ENCODE measurements around the gene SPEN. TPM values are rescaled to one million over a fixed set of nuclear protein-coding genes. Genes with fewer than 3 reads are reported as not detected.

The SPEN gene
- polyA plus RNA-seq, 12 donors: 31.7 to 75.5 (median 34.6) TPM; not detected in 1

DNA sequence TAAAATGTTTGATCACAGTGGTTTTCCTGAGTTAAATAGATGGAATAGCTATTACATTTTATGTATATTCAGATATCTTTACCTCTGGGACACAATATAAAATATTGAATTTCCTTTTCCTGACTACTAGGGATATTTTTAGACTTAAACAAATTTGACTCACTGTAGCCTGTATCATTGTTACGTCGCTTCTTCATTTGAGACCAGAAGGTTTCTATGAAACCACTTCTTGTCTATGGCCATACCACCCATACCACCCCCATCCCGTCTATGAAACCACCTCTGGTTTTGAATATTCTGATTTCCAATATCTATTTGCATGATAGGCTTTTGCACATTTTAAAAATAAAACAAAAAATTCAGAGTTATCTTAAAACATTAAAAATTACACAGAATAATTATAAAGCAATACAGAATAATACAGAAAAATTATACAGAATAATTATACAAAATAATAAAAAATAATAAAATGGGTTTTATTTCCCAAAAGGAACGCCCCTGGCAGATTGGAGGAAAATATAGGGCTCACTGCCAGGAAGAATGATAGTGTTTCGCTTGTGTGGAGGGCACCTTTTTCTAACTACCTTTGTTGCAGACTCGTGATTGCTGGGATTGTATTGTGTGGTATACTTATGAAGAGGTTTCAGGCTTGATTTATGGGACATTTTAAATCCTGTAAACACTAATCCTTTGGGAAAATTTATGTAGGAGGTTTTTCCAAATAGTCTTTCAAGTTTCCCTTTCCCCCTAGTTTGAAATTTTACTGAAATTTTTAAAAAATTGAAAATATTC lies 4.7 kb downstream of the SPEN start:
- DNase-seq: no peak

DNA sequence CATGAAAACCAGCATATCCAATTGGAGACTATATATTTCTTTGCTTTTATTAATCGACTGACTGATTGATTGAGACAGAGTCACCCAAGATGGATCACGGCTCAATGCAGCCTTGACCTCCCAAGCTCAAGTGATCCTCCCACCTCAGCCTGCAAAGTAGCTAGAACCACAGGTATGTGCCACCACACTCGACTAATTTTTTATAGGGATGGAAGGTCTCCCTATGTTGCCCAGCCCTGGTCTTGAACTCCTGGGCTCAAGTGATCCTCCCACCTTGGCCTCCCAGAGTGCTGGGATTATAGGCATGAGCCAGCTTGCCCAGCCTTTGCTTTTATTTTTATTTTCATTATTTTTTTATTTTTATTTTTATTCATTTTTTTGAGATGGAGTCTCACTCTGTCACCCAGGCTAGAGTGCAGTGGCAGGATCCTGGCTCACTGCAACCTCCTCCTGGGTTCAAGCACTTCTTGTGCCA lies 5.4 kb downstream of the SPEN start:
- DNase-seq: no peak

DNA sequence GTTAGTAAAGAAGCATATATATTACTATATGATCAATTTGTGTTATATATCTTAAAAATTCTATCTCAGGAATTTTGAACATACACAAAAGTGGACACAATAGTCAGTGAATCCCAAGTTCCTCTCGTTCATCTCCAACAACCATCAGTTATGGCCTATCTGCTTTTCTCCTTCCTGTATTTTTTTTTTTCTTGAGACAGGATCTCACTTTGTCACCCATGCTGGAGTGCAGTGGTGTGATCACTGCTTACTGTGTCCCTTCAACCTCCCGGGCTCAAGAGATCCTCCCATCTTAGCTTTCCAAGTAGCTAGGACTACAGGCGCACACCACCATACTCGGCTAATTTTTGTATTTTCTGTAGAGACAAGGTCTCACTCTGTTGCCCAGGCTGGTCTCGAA lies 9.4 kb downstream of the SPEN start:
- no peak for DNase-seq

DNA sequence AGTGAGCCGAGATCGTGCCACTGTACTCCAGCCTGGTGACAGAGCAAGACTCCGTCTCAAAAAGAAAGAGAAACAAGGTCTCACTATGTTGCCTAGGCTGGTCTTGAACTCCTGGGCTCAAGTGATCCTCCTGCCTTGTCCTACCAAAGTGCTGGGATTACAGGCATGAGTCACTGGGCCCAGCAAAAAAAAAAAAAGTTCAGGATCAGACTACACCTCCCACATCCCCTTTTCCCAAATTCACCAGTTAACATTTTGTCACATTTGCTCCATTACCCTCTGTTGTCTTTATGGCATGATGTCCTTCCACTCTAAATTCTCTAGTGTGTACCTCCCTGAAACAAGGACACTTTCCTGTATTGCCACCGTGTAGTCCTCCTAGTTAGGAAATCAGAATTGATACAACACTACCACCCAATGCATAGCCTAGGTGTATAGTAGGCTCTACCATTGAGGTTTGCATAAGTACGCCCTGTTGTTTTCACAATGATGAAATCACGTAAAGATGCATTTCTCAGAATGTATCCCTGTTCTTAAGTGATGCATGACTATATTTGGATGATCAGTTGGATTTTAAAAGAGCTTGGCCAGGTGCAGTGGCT lies 10.7 kb downstream of the SPEN start:
- DNase-seq: no peak

DNA sequence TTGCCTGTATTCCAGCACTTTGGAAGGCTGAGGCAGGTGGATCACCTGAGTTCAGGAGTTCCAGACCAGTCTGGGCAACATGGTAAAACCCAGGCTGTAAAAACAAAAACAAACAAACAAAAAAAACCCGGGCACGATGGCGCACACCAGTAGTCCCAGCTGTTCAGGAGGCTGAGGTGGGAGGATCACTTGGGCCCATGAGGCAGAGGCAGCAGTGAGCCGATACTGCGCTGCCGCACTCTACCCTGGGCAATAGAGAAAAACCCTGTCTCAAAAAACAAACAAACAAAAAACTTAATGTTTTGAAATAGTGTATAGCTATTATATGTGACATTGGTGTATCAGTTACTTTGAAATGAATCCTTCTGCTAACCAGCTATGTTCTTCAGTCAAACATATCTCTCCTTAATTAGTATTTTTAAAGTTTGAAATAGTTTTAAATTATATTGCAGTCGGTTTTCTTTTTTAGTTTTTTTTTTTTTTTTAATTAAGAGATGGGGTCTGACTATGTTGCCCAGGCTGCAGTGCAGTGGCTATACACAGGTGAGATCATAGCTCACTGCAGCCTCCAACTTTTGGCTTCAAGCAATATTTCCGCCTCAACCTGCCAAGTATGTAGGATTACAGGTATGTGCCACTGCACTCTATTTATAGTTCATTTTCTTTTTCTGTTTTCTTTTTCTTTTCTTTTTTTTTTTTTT lies 11.3 kb downstream of the SPEN start:
- DNase-seq: no peak

DNA sequence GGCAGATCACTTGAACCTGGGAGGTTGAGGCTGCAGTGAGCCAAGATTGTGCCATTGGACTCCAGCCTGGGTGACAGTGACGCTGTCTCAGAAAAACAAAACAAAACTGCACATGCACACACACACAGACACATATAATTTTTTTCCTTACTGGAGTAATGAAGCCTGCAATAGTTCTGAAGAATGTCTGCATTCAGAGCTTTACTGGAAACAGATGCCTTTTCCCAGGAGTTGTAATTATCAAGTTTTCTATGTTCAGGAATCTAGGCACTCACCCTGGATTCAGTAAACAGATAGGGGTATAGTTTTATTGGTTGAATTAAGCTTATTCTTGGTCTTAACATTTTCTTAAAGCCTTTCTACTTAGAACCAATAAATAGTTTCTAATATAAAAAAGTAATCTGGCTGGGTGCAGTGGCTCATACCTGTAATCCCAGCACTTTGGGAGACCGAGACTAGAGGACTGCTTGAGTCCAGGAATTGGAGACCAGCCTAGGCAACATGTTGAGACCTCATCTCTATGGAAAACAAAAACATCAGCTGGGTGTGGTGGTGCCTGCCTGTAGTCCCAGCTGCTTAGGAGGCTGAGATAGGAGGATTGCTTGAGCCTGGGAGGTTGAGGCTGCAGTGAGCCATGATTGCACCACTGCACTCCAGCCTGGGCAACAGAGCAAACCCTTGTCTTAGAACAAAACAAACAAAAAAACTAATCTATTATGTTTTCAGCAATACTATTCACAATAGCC lies 15.8 kb downstream of the SPEN start:
- DNase-seq: no peak

DNA sequence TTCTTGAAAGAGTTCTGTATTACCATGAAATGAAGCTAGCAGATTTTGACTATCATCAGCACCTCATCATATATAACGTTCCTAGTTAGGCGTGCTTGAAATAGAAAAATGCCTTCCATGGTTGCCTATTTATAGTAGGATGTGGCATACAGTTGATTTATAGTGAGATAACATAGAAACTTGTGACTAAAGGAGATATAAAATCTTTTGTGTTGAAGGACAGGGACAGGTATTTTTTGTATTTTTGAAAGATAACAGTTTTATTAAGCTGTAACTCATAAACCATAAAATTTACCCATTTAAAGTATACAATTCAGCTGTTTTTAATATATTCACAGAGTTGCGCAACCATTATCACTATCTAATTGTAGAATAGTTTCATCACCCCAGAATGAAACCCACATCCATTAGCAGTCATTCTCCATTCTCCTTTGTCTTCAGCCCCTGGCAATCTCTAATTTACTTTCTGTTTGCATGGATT lies 19.3 kb downstream of the SPEN start:
- DNase-seq: no peak

DNA sequence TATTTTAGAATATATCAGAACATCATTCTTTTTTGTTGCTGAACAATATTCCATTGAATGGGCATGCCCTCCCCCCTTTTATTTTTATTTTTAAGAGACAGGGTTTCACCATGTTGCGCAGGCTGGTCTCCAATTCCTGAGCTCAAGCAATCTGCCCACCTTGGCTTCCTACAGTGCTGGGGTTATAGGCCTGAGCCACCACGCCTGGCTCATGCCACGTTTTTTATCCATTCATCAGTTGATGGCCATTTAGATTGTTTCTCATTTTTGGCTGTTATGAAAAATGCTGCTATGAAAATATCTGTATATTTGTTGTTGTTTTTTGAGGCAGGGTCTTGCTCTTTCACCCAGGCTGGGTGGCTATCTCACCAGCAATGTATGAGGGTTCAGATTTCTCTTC lies 19.8 kb downstream of the SPEN start:
- DNase-seq: no peak

DNA sequence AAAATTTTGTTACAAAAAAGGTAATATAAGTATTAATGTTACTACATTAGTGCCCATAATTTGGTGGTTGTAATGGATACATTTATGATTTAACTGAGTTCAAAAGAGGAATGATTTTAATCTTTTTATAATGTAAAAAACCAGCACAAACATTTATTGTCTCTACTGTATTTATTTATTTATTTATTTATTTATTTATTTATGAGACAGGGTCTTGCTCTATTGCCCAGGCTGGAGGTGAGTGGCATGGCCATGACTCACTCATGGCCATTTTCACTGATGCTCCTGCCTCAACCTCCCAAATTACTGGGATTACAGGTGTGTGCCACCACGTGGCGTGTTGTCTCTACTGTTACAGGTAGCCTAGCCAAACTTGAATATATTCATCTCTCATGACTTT lies 21.9 kb downstream of the SPEN start:
- no peak for DNase-seq

DNA sequence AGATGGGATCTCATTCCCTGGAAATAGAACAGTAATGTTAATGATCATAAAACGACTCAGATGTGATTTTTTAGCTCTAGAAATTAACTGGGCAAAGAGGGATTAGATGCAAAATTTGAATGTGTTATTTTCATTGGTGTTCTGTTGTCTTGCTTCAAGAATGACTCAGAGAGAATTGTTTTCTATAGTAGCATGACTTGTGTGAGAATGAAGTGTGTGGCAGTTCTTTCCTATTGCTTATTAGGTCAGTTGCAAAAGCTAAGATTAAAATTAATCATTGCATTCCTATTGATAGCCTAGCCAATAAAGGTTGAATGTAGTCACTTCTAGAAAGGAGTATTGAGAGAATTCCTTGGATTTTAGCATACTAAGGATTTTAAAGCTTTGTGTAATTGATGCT lies 22.9 kb downstream of the SPEN start:
- DNase-seq: no peak

DNA sequence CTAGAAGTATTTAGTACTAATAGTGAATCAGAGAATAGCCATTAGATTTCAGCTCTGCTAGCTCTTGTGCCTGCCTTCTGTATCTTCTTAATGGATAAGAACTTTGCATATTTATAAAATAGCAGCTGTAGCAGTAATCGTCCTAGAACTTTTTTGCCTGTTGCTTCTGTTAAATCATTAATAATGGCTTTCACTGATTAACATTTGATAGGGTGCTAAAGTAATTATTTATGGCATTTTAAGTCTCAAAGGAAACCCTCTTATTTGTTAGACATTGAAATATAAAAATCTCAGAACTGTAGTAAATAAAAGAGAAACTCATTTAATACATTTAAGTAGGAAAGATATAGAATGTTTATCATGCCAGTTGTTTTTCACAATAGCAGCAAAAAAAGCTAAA lies 27.0 kb downstream of the SPEN start:
- DNase-seq: no peak

DNA sequence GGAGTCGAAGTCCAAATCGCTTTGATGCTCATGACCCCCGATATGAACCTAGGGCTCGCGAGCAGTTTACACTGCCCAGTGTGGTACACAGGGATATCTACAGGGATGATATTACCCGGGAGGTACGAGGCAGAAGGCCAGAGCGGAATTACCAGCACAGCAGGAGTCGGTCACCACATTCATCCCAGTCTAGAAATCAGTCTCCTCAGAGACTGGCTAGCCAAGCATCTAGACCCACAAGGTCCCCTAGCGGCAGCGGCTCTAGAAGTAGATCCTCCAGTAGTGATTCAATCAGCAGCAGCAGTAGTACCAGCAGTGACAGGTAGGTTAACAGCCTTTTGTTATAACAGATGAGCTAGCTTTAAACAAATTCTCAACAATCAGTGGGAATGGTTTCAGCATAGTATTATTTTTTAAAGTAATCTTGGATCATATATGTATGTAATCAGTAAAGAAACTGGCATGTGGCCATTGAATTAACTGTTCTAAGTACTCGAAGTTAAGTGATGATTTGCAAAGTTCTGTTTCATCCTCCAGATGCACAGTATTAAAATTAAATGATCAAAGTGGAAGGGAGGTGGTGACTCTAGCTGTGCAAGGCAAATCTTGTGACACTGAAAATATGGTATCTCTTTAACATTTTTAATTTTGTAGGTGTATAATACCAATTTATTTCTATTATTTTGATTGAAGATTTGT lies 29.0 kb downstream of the SPEN start:
- no peak for DNase-seq

DNA sequence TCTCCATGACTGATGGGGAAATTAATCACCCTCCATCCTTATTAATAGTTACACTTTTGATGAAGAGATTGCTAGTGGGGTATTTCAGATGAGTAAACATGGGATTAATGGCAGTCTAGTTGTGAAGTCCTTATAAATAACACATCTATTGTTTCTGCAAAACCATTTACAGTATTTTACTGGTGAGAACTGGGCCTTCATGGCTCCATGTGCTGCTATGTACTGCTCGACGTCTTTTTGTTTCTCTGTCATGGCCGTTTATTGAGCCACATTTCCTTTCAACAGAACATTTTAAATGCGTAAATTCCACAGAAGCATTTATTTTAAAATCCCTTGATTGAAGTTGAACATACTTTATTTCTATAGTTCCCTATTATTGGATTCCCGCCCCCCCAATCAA lies 34.5 kb downstream of the SPEN start:
- no peak for DNase-seq

DNA sequence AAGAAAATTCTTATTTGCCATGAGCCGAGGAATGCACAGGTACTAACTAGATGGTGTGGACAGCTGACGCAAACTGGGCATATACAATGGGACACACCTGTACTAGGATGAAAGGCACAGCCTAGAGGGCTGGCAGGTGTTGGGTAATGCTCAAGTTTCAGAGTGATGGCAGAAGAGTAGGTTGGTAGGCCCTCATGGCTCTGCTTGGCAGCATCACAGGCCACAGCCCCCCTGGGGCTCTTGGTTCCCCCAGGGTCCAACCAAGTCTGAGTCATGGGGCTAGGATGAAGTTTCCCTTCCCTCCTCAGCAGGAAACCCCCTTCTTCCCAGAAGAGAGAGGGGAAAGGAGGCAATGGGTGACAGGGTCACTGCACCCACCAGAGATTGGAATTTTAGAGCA lies 35.2 kb downstream of the SPEN start:
- DNase-seq: no peak

DNA sequence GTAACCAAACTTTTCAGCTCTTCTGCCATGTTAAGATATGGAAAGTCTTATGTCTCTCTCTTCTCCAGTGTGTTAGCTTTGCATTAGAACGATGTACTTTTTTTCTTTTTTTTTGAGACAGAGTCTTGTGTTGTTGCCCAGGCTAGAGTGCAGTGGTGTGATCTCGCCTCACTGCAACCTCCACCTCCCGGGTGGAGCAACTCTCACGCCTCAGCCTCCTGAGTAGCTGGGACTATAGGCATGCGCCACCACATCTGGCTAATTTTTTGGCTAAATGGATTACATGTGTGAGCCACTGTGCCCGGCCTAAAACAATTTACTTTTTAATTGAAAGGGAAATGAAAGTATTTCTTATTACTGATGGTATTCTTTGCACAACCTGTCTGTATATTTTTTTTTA lies 35.8 kb downstream of the SPEN start:
- no peak for DNase-seq

DNA sequence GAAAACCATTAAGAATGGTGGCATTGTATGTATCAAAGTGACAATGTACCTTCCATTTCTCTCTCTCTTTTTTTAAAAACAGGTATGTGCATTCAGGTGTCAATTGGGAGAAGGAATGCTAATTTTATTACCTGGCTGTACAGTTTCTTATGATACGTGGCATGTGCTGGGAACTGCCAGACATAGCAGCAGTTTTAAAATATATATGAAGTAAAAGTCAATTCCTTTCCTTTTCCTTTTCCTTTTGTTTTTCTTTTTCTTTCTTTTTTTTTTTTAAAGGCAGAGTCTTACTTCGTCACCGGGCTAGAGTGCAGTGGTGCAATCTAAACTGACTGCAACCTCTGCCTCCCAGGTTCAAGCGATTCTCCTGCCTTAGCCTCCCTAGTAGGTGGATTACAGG lies 37.0 kb downstream of the SPEN start:
- DNase-seq: no peak

DNA sequence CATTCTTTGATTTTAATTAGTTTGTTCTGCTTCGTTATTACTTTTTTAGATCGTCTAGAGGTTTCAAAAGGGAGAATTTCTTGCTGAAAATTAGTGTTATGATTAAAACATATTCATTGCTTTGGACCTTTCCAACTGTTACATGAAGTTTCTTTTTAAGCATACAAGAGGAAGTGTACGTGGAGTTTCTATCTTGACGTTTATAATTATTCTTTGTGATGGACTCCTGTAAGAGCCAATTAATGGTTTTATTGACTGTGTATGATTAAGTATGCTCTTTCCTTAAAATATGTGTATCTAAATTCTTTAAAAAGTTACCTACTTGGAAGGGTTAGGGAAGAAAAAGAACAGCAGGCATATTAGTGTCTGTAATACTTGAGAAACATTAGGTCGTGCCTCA lies 37.8 kb downstream of the SPEN start:
- no peak for DNase-seq

DNA sequence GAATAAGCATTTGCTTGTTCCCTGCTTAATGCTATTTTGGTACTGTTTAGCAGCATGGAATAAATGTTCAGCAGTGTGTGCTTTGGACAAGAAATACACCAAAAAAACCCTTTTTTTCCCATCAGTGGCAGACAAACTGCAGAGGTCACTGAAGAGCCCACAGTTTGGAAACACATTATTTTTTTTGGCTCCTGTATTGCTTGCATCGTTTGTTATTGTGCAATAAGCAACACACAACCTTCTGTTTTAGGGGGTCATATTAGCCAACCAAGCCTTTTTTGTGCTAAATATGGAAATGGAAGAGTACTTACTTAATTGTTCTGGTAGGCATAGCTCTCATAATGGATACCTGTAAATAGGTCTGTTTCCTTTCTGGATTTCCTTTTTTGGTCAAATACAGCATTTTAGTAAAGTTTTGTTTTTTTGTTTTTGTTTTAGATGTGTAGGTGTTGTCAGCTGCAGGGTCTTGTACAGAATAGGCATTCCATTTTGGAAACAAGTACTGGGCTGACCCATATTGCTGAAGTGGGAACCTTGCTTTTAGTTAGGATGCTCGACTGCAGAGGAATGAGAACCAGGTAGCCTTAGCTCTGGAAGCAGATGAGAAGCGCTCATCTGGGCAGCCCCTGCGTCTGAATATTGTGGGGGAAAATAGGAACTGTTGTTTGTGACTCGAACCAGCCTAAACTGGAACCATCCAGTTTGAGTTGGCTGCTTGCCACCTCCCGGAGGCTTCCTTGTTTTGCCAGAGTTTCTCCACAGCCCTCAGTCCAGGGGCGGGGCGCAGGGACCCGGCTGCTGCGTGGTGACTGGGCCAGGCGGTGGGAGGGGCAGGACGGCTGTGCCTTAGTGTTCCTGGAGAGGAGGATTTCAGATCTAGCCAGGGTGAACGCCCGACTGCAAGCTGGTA lies 38.4 kb downstream of the SPEN start:
- peak; percentile 96 for DNase-seq

DNA sequence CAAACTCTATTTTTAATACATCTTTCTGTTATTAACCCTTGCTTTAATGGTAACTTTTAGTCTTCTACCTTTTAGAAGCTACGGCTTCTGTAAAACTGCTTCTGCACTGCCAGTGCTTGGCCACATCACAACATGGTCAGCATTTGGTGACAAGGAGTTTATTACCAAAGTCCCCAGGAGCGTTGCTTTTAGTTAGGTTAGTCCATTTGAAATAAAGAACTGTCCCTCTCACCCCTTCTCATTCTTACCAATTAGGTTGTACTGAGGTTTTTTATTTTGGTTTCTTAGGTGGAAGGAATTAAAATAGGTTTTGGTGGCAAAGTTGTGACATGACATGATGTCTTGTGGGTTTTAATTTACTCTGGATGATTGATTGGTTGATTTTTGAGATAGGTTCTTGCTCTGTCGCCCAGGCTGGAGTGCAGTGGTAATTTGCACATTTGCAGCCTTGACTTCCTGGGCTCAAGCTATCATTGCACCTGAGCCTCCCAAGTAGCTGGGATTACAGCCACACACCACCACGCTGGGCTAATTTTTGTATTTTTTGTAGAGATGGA lies 39.2 kb downstream of the SPEN start:
- DNase-seq: no peak

Measured in muscle of arm (tissue), 12 donors.